NCI-H1436 (cell line): Measurements from ENCODE around the gene CYTIP.
"Not testable (repeated sequence)": the region's sequence is repeated elsewhere in the genome, so short reads cannot be mapped to it uniquely, and the experiment has no call there.

ENCODE experiments used
- DNase-seq: peaks from one replicate; lab custom pipeline; 2025; lab: John Stamatoyannopoulos, UW

CYTIP gene

GRCh38 chr2:157424374-157424773, 19.5 kb downstream of the CYTIP start:
- DNase-seq, result no peak

DNA sequence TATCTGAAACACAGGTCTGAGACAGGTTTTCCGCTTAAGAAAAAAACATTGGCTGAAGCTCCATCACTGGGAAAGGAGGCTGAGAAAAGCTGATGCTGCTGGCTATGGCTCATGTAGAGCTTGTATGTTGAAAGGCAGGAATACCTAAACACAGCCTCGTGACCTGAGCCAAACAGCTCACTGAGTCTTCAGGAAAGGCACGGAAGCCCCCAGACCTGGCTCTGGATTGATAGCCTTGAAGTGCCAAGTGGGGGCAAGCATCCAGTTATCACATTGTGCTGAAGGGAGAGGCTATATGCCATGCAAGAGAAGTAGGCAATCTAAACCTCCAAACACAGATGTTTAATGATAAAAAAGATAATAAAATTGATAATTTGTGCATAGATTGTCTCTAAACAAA, 21.9 kb downstream of the CYTIP start:
- DNase-seq, result no peak

GRCh38 chr2:157421331-157421944, 22.5 kb downstream of the CYTIP start:
- no peak for DNase-seq

DNA sequence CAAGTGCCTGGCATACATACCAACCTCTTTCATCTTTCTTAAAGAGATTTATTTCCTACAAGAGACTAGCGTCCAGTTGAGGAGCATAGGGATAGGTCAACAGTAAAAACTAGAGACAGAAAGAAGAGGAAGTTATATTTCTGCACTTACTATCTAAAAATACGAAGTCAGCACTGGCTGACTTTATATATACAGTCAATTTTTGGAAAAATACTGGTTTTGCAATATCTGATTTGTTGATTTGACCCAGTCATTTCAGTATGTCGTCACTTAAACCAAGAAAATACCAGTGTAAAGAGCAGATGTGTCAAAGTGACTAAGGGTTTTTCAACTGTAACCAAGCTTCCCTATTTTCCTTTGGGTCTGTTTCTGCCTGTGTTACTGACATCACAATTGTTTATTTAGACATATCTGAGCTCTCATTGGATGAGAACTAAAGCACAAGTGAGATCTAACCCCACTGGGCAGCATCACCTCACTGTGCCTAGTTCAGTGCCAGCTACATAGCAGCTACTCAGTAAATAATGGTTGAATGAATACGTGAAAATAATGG, 23.0 kb downstream of the CYTIP start:
- DNase-seq, result no peak

DNA sequence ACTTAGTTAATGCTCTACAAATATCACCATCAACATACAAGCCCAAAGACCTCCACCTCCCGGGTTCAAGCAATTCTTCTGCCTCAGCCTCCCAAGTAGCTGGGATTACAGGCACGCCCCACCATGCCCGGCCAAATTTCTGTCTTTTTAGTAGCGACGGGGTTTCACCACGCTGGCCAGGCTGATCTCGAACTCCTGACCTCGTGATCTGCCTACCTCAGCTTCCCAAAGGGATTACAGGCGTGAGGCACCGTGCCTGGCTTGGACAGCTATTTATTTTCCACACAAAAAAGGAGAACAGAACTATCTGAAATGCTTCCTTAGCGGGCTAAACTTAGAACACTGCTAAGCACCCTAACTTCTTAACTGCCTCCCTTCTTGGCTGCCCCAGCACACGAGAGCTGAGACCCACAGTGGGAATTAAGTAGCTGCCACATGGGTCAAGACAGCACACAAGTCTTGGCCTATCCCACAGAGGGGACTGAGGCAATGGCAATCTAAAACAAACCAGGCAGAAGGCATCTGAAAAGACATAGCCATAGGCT, 24.8 kb downstream of the CYTIP start:
- DNase-seq, result no peak

DNA sequence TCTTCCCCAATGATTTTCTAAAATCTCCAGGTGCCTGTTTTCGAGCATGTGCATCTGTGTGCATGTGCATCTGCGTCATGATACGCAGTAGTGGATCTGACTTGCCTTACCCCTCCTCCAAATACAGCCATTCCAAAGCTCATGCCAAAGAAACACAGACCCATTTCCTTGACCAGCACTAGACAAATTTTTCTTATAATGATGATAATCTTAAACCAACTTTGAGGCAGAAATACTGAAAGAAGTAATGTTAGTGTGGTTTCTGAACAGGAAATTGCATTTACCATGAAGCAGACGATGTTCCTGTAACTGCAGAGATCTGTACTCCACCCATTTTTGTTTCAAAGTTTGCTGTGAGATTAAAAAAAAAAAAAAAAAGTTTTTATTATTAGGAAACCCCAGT, 25.6 kb downstream of the CYTIP start:
- DNase-seq, result no peak

DNA sequence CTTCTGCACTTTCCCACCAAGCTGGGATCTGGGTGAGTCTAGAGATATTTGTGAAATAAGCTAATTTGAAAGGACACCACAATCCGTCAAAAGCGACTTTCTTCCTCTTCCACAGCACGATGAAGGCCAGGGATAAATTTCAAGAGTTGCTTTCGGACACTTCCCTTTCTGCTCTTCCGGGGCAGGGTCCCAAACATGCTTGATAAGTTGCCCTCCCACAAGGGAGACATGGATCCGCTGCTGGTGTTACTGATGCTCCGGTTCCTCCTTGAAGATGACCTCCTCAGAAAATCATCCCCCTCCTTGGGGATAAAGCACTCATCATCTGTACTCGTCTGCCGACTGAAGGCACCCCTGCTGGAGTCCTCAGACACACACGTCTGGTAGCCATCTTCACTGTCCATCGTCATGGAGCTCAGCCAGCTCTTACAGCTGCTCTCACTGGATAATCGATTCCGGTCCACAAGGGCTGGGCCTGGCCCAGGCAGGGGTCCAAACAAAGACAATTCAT, 28.2 kb downstream of the CYTIP start:
- no peak for DNase-seq

- DNase-seq, result no peak
Observed at GRCh38 chr2:157414050-157414449, 29.8 kb downstream of the CYTIP start.

GRCh38 chr2:157413326-157414035, 30.4 kb downstream of the CYTIP start:
- no peak for DNase-seq

- no peak for DNase-seq
Observed at GRCh38 chr2:157411624-157412336, 32.1 kb downstream of the CYTIP start.

GRCh38 chr2:157405398-157405797, 38.5 kb downstream of the CYTIP start:
- not testable (repeated sequence) for DNase-seq

- DNase-seq, result no peak
Observed at GRCh38 chr2:157404363-157404762, 39.5 kb downstream of the CYTIP start.

- DNase-seq, result not testable (repeated sequence)
Observed at GRCh38 chr2:157402801-157403485, 40.9 kb downstream of the CYTIP start.

DNA sequence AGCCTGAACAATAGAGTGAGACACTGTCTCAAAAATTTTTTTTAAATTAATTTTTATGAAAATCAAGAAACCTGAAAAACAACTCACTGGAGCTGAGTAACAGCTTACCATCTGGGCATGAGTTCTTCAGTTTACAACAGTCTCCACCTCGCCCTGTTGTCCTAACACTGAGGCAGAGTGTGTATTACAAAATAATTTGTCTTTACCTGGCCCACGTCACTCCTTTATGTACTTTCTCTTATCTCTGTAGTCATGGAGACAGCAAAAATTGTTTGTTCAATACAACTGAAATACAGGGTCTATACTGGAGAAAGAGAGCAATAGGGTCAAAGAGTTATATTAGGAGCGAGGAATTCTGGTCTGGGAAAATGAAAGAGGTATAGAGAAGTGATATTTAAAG, 48.1 kb downstream of the CYTIP start:
- DNase-seq, result no peak

GRCh38 chr2:157394928-157395327, 49.0 kb downstream of the CYTIP start:
- no peak for DNase-seq

- DNase-seq, result no peak
Observed at GRCh38 chr2:157393348-157393747, 50.5 kb downstream of the CYTIP start.

DNA sequence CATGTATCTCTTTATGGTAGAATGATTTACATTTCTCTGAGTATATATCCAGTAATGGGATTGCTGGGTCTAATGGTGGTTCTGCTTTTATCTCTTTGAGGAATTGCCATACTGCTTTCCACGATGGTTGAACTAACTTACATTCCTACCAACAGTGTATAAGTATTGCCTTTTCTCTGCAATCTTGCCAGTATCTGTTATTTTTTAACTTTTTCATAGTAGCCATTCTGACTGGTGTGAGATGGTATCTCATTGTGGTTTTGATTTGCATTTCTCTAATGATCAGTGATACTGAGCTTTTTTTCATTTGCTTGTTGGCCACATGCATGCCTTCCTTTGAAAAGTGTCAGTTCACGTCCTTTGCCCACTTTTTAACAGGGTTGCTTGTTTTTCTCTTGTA, 55.1 kb downstream of the CYTIP start:
- no peak for DNase-seq

DNA sequence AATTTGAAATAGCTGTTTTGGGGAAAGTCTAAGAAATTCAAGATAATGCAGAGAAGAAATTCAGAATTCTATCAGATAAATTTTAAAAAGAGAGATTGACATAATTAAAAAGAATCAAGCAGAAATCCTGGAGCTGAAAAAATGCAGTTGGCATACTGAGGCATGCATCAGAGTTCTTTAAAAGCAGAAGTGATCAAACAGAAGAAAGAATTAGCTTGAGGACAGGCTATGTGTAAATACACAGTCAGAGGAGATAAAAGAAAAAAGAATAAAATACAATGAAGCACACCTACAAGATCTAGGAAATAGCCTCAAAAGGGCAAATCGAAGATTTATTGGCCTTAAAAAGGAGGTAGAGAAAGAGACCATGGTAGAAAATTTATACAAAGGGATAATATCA, 57.1 kb downstream of the CYTIP start:
- DNase-seq, result no peak

DNA sequence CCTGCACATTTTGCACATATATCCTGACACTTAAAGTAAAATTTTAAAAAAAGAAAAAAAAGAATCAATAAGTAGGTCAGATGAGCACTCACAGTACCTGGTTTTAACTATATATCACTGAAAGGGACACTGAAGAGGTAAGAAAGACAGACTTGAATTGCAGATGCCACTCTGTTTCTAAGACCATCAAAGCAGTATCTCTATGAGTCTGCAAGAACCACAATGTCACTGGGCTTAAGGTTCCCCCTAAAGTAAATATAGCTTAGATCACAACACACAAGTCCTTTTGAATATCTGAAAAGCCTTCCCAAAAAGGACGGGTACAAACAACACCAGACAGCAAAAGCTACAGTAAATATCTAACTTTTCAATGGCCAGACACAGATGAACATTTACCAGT, 57.6 kb downstream of the CYTIP start:
- no peak for DNase-seq

GRCh38 chr2:157377861-157378260, 66.0 kb downstream of the CYTIP start:
- DNase-seq, result no peak

- no peak for DNase-seq
Observed at GRCh38 chr2:157376041-157376440, 67.8 kb downstream of the CYTIP start.

GRCh38 chr2:157375384-157375783, 68.5 kb downstream of the CYTIP start:
- no peak for DNase-seq
